GM12801 (cell line): ENCODE measurements around the gene TMEM61.

ENCODE experiments used
- CTCF ChIP-seq: IDR thresholded peaks from one replicate; pipeline ENCODE4 v1.5.1; 2011; ENCODE audit warnings: control low read depth; ENCODE audit not compliant: insufficient read length; ENCODE audit errors: extremely low read depth

The TMEM61 gene

GRCh38 chr1:54995013-54995760, 14.8 kb downstream of the TMEM61 start:
- no peak for TF ChIP-seq CTCF

DNA sequence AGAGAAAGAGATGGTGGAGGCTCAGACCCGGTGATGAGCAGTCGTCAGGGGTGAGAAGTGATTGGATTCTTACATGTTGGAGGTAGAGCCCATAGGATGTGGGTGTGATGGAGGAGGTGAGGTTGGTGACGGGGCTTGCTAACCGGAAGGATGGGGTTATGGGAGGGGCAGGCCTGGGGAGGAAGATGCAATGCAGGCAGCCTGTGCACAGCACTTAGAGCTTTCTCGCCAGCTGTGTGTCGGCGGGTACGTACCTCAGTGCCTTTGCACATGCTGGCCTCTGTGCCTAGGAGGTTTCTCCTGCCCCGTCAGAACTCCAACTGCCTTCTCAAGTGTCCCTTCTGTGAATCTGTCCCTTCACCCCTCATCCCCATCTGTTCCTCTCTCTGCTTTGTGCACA, 15.4 kb downstream of the TMEM61 start:
- TF ChIP-seq CTCF: no peak

- TF ChIP-seq CTCF: no peak
Measured at GRCh38 chr1:54996359-54996868, 16.0 kb downstream of the TMEM61 start.

- no peak for TF ChIP-seq CTCF
Measured at GRCh38 chr1:54996869-54997710, 16.7 kb downstream of the TMEM61 start.

DNA sequence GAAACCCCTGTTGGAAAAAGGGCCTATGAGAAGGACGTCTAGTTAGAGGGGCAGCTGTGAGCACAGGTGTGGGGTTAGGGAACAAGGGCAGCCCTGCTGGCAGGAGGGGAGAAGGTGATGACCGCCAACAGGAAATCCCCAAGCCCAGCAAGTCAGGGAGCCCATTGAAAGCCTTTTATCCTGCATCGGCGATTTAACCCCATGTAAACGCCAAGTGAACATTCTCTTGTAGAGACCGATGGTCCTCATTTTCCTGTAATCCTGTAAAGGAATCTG, 17.2 kb downstream of the TMEM61 start:
- no peak for TF ChIP-seq CTCF

- no peak for TF ChIP-seq CTCF
Measured at GRCh38 chr1:54998100-54998499, 17.7 kb downstream of the TMEM61 start.

DNA sequence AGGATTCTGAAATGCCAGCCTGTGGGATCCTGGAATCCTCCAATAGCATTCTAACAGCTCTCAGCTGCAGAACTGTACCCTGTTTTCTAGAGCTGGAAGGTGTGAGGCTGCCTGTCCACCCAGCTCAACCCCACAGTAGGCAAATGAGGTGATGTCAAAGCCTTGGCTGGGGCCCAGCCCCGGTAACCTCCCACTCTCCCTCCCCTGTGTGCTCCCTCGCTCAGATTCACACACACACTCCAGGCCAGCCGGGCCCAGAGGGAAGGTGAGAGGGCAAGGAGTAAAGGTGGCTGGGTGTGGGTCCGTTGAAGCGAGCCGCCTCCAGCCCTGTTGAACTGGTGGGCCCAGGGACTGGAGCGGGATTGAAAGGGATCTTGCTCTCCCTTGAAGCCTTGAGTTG, 18.2 kb downstream of the TMEM61 start, which contains the start of gene BSND:
Gene BSND (plus strand): TSS at position 257 of the 400 bp plus-strand sequence. CDS start 254 bp downstream, outside the sequence.
- TF ChIP-seq CTCF: no peak
